HCT116 (cell line): Measurements from ENCODE around the gene MYH15. TPM values are rescaled to one million over a fixed set of nuclear protein-coding genes. Genes with fewer than 3 reads are reported as not detected.

ENCODE experiments used
- ATAC-seq: fragments of 200-7000 bp; cut with Tn5 transposase; 2 replicates; pipeline ENCODE4 v1.9.1; 2020; ENCODE audit warnings: mild to moderate bottlenecking, moderate library complexity
- BruUV-seq: library from RNA; stranded (reverse); fragments of 400-500 nt; replicated peaks from 2 replicates; lab custom pipeline; 2021; lab: Mats Ljungman, UMichigan
- CTCF ChIA-PET: fragments of 300-600 bp; sonication (Branson Sonifier 250); formaldehyde crosslinking; loops from one replicate; lab custom pipeline; 2021; ENCODE audit warnings: antibody characterized with exemption; lab: Charles Lee
- POLR2A ChIA-PET: fragments of 300-600, 350-600 bp; sonication (Branson Sonifier 250); formaldehyde crosslinking; loops from one replicate; lab custom pipeline; 2021; ENCODE audit warnings: antibody characterized with exemption; lab: Charles Lee
- RAD21 ChIA-PET, 2 experiments: fragments of 300-600 bp; sonication (Branson Sonifier 250); formaldehyde crosslinking; loops; one replicate each; lab custom pipeline; 2023; ENCODE audit warnings: low total read pairs in 2 of 2; ENCODE audit not compliant: uncharacterized antibody in 2 of 2, unreplicated experiment in 2 of 2, low non-redundant PET in 1 of 2; lab: Charles Lee
- DNase-seq: peaks from one replicate; pipeline ENCODE4 v3.0.0-alpha.2; 2010; ENCODE audit warnings: low read depth, low spot score
- H2AFZ ChIP-seq: fragments of 200-600 bp; shearing (Covaris generic), sonication (generic); 2 replicates; pipeline ENCODE4 v1.6.1; 2017; ENCODE audit warnings: low read depth, mixed run types, mixed read lengths, antibody characterized with exemption, low read length; ENCODE audit not compliant: poor library complexity, severe bottlenecking
- H3K27ac ChIP-seq: 2 replicates; pipeline ENCODE4 v1.5.1; 2012; ENCODE audit warnings: low read depth, low read length
- H3K27me3 ChIP-seq: fragments of 200-600 bp; sonication (generic); 2 replicates; pipeline ENCODE4 v1.6.1; 2016; ENCODE audit warnings: mixed run types, low read length, mixed read lengths; ENCODE audit not compliant: insufficient read depth
- H3K36me3 ChIP-seq, 2 experiments: fragments of 200-500 bp in 1 of 2; fragments of 200-600 bp in 1 of 2; sonication (Bioruptor generic) in 1 of 2; sonication (generic) in 1 of 2; 2 replicates each; pipeline versions ENCODE4 v1.5.1 to v1.6.1; 2014 to 2016; ENCODE audit warnings: low read length in 2 of 2, inconsistent platforms in 1 of 2, mixed read lengths in 1 of 2, mixed run types in 1 of 2; ENCODE audit not compliant: insufficient read depth in 2 of 2, control insufficient read depth in 1 of 2
- H3K4me1 ChIP-seq, 2 experiments: fragments of 200-600 bp in 1 of 2; sonication (generic) in 1 of 2; 2 replicates each; pipeline versions ENCODE4 v1.5.1 to v1.6.1; 2012 to 2017; ENCODE audit warnings: low read length in 2 of 2, inconsistent platforms in 1 of 2, mild to moderate bottlenecking in 1 of 2, mixed read lengths in 1 of 2, mixed run types in 1 of 2, moderate library complexity in 1 of 2; ENCODE audit not compliant: insufficient read depth in 2 of 2, control insufficient read depth in 1 of 2
- H3K4me2 ChIP-seq: fragments of 200-600 bp; sonication (generic); 2 replicates; pipeline ENCODE4 v1.6.1; 2017; ENCODE audit warnings: mixed run types, low read length, mixed read lengths
- H3K4me3 ChIP-seq, 2 experiments: fragments of 200-600 bp in 1 of 2; sonication (generic) in 1 of 2; replicated peaks in 1 of 2; 2 replicates each; pipeline ENCODE4 v1.5.1; 2011 to 2016; ENCODE audit warnings: low read length in 2 of 2, control low read depth in 1 of 2, low read depth in 1 of 2, mild to moderate bottlenecking in 1 of 2, mixed read lengths in 1 of 2, mixed run types in 1 of 2
- H3K79me2 ChIP-seq: fragments of 200-600 bp; sonication (generic); 2 replicates; pipeline ENCODE4 v1.6.1; 2017; ENCODE audit warnings: mild to moderate bottlenecking, mixed run types, low read length, moderate library complexity, mixed read lengths; ENCODE audit not compliant: insufficient read depth
- H3K9ac ChIP-seq: fragments of 200-600 bp; sonication (generic); 2 replicates; pipeline ENCODE4 v1.6.1; 2016; ENCODE audit warnings: low read length, mixed read lengths
- H3K9me2 ChIP-seq: fragments of 200-600 bp; sonication (generic), shearing (Covaris generic); 2 replicates; pipeline ENCODE4 v1.6.1; 2017; ENCODE audit warnings: mixed run types, mild to moderate bottlenecking, moderate library complexity; ENCODE audit not compliant: insufficient read depth
- H3K9me3 ChIP-seq, 2 experiments: fragments of 200-500 bp in 1 of 2; fragments of 200-600 bp in 1 of 2; sonication (Bioruptor generic) in 1 of 2; sonication (generic) in 1 of 2; 2 replicates each; pipeline ENCODE4 v1.6.1; 2014 to 2017; ENCODE audit warnings: low read length in 2 of 2, mixed read lengths in 2 of 2, inconsistent platforms in 1 of 2, low read depth in 1 of 2, mild to moderate bottlenecking in 1 of 2, mixed run types in 1 of 2, moderate library complexity in 1 of 2; ENCODE audit not compliant: control insufficient read depth in 1 of 2, insufficient read depth in 1 of 2
- H4K20me1 ChIP-seq: fragments of 200-600 bp; sonication (generic), shearing (Covaris generic); 2 replicates; pipeline ENCODE4 v1.6.1; 2017; ENCODE audit warnings: mixed run types, mild to moderate bottlenecking, moderate library complexity; ENCODE audit not compliant: insufficient read depth
- CEBPB ChIP-seq: IDR thresholded peaks from 2 replicates; pipeline ENCODE4 v1.6.1; 2012; ENCODE audit warnings: low read depth
- CTCF ChIP-seq, 3 experiments: fragments of 200-600 bp in 1 of 3; sonication (generic) in 1 of 3; IDR thresholded peaks in 2 of 3; conservative IDR thresholded peaks in 1 of 3; 2 replicates each; pipeline ENCODE4 v1.5.1; 2012 to 2017; ENCODE audit warnings: low read depth in 2 of 3, low read length in 2 of 3, antibody characterized with exemption in 1 of 3, borderline replicate concordance in 1 of 3, control low read depth in 1 of 3, mild to moderate bottlenecking in 1 of 3, mixed read lengths in 1 of 3, mixed run types in 1 of 3, moderate library complexity in 1 of 3; ENCODE audit not compliant: insufficient read depth in 1 of 3
- EGR1 ChIP-seq: IDR thresholded peaks from 2 replicates; pipeline ENCODE4 v1.6.1; 2012; ENCODE audit warnings: low read depth
- ELF1 ChIP-seq: IDR thresholded peaks from 2 replicates; pipeline ENCODE4 v1.6.1; 2012; ENCODE audit warnings: low read depth, borderline replicate concordance
- POLR2AphosphoS5 ChIP-seq: IDR thresholded peaks from 2 replicates; pipeline ENCODE4 v1.6.1; 2011; ENCODE audit warnings: mild to moderate bottlenecking, low read depth, low read length, moderate library complexity
- RAD21 ChIP-seq: IDR thresholded peaks from 2 replicates; pipeline ENCODE4 v1.6.1; 2012; ENCODE audit warnings: low read depth, mild to moderate bottlenecking
- REST ChIP-seq: IDR thresholded peaks from 2 replicates; pipeline ENCODE4 v1.6.1; 2012; ENCODE audit warnings: low read depth
- SIN3A ChIP-seq: IDR thresholded peaks from 2 replicates; pipeline ENCODE4 v1.6.1; 2012; ENCODE audit warnings: low read depth
- SP1 ChIP-seq: IDR thresholded peaks from 2 replicates; pipeline ENCODE4 v1.6.1; 2012; ENCODE audit warnings: low read depth
- SRF ChIP-seq: IDR thresholded peaks from 2 replicates; pipeline ENCODE4 v1.6.1; 2012; ENCODE audit warnings: low read depth
- TCF7L2 ChIP-seq: IDR thresholded peaks from 2 replicates; pipeline ENCODE4 v1.7.0; 2011; ENCODE audit warnings: borderline replicate concordance, inconsistent platforms; ENCODE audit not compliant: insufficient read depth, insufficient read length; ENCODE audit errors: extremely low read depth
- ZBTB33 ChIP-seq: IDR thresholded peaks from 2 replicates; pipeline ENCODE4 v1.6.1; 2011; ENCODE audit warnings: mild to moderate bottlenecking, low read length, moderate library complexity; ENCODE audit not compliant: insufficient replicate concordance; ENCODE audit errors: extremely low read depth
- ZFX ChIP-seq: fragments of 450-650 bp; IDR thresholded peaks from 2 replicates; pipeline ENCODE4 v1.6.1; 2017
- intact Hi-C: fragments of 100-400 bp; cut with micrococcal nuclease; formaldehyde crosslinking; loops from 2 replicates; pipeline ENCODE4 v1.10.0; 2022
- total RNA-seq: library from RNA; stranded (reverse); gene quantifications from one replicate; pipeline ENCODE4 v1.2.1, GENCODE V29; 2021; ENCODE audit not compliant: unreplicated experiment
- TF ChIP-seq, protein P1 (sequence below): IDR thresholded peaks from 2 replicates; pipeline ENCODE4 v1.6.1; 2012
- TF ChIP-seq, protein P2 (sequence below): IDR thresholded peaks from 2 replicates; pipeline ENCODE4 v1.6.1; 2012

MYH15 gene
- total RNA-seq, 1 experiment from 2014 or later = 11.2 TPM

GRCh38 chr3:108407886-108408285, 102.5 kb downstream of the MYH15 start (continued):
- TF ChIP-seq ZBTB33 (no peak), SP1 (no peak)

GRCh38 chr3:108406661-108407206, 103.7 kb downstream of the MYH15 start:
- RAD21 ChIA-PET = no interaction called here
- POLR2A ChIA-PET = no interaction called here

More at GRCh38 chr3:108406661-108407206, 103.7 kb downstream of the MYH15 start:
- ATAC-seq = peak; percentile 99
- CTCF ChIA-PET = no interaction called here
- no peak overlapping the region for H3K4me3 ChIP-seq
- no peaks in the 10 kb centered on the region for H3K9me3 ChIP-seq
- TF ChIP-seq, protein P1, sequence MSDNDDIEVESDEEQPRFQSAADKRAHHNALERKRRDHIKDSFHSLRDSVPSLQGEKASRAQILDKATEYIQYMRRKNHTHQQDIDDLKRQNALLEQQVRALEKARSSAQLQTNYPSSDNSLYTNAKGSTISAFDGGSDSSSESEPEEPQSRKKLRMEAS = 0 out of 2 replicates have a peak, but pooled peaks have one; percentile 23
- TF ChIP-seq SIN3A (no peak), RAD21 (peak; percentile 78), ZFX (no peak), POLR2AphosphoS5 (no peak), CEBPB (no peak), SRF (no peak), REST (no peak), TCF7L2 (no peak), CTCF (IDR thresholded peaks at IDR 0.05 in 2 of 3, conservative IDR thresholded peaks at IDR 0.05 in 1 of 3; ENCODE audit: borderline replicate concordance in 1 of 3, insufficient read depth in 1 of 3, low read depth in 2 of 3, low read length in 2 of 3) (peak; percentile 50 to 79 (median 74); a peak in 5 of 6 replicates), EGR1 (no peak), ELF1 (no peak)
- TF ChIP-seq, protein P2, sequence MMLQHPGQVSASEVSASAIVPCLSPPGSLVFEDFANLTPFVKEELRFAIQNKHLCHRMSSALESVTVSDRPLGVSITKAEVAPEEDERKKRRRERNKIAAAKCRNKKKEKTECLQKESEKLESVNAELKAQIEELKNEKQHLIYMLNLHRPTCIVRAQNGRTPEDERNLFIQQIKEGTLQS = no peak
- TF ChIP-seq, all 23 proteins: peak for 3
- no peaks in the 10 kb centered on the region for H3K36me3 ChIP-seq
- H3K79me2 ChIP-seq = no peaks in the 10 kb centered on the region
- H3K4me2 ChIP-seq = no peak overlapping the region
- H3K27me3 ChIP-seq = no peaks in the 10 kb centered on the region
- intact Hi-C loops = loop anchor here (1.0 to 5.0 kb wide), 4 partner anchors 253 to 1169 kb away; no protein-coding TSS in a partner anchor
- no peaks in the 10 kb centered on the region for H4K20me1 ChIP-seq
- H2AFZ ChIP-seq = peak overlapping the region; percentile 84
- H3K27ac ChIP-seq = no peak overlapping the region
- no TSS peak for BruUV-seq
- H3K9ac ChIP-seq = no peak overlapping the region
- H3K9me2 ChIP-seq = no peaks in the 10 kb centered on the region
- no peaks in the 10 kb centered on the region for H3K4me1 ChIP-seq
- DNase-seq = peak; percentile 52
